Activated T-cell treated with anti-CD3 and anti-CD28 coated beads, Interleukin-2, amount 50 U/mL, for 4 hours (primary cell): ENCODE measurements around the gene C1QTNF5. TPM values are rescaled to one million over a fixed set of nuclear protein-coding genes. Genes with fewer than 3 reads are reported as not detected.

Experiments used
- ATAC-seq, 2 donors: fragments of 200-7000 bp; cut with Tn5 transposase; one replicate each; pipeline ENCODE4 v1.10.0; 2021
- DNase-seq: peaks from one replicate; pipeline ENCODE4 v3.0.0-alpha.2; 2020
- H3K27me3 Mint-ChIP-seq: one replicate; pipeline ENCODE4 v1.8.0; 2021; ENCODE audit warnings: low read depth, mixed read lengths
- H3K36me3 Mint-ChIP-seq: one replicate; pipeline ENCODE4 v1.8.0; 2022; ENCODE audit warnings: mixed read lengths; ENCODE audit not compliant: insufficient read depth
- H3K4me1 Mint-ChIP-seq: one replicate; pipeline ENCODE4 v1.8.0; 2021; ENCODE audit warnings: low read depth, mixed read lengths
- H3K4me3 Mint-ChIP-seq: one replicate; pipeline ENCODE4 v1.8.0; 2021; ENCODE audit warnings: mild to moderate bottlenecking, moderate library complexity, mixed read lengths
- H3K9me3 Mint-ChIP-seq: one replicate; pipeline ENCODE4 v1.8.0; 2021; ENCODE audit warnings: mixed read lengths
- total RNA-seq, 3 donors: library from RNA; stranded (reverse); gene quantifications; one replicate each; pipeline ENCODE4 v1.2.1, GENCODE V29; 2021

Gene C1QTNF5
- total RNA-seq, 3 donors from 2014 or later = not detected

DNA sequence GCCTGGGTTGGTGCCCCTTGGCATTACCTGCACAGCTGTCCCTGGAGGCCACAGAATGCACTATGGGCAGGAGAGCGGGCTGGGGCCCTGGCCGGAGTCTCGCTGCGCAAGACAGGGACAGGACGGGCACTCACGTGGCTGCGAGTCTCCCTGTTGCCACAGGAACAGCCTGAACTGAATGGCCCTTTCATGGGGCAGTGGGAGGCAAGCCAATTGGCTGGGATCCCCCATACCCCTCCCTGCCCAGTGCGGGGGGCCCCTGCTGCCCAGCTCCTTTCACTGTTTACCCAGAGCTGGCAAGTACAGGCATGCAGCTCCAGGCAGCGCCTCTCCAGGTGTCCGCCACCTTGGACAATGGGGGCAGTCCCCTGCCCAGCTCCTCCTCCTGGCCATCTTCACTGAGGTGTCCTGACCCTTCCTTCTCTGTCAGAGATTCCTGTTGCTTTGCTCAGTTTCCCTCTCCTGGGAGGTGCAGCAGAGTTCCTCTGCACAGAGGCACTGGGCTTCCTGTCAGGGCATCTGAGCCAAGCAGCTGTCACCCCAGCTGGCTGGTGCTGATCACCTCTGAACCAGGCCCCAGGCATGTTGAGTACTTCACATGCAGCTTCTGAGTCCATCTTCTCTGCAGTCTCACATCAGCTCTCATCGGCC, 35.6 kb upstream of the C1QTNF5 start:
- no peaks in the 10 kb centered on the region for H3K36me3 Mint-ChIP-seq
- no peak for DNase-seq
- H3K4me1 Mint-ChIP-seq = peaks cover 10% of the 10 kb centered on the region
- no peak overlapping the region for H3K4me3 Mint-ChIP-seq
- no peaks in the 10 kb centered on the region for H3K9me3 Mint-ChIP-seq
- no peak for ATAC-seq
- H3K27me3 Mint-ChIP-seq = peaks cover under 1% of the 10 kb centered on the region

DNA sequence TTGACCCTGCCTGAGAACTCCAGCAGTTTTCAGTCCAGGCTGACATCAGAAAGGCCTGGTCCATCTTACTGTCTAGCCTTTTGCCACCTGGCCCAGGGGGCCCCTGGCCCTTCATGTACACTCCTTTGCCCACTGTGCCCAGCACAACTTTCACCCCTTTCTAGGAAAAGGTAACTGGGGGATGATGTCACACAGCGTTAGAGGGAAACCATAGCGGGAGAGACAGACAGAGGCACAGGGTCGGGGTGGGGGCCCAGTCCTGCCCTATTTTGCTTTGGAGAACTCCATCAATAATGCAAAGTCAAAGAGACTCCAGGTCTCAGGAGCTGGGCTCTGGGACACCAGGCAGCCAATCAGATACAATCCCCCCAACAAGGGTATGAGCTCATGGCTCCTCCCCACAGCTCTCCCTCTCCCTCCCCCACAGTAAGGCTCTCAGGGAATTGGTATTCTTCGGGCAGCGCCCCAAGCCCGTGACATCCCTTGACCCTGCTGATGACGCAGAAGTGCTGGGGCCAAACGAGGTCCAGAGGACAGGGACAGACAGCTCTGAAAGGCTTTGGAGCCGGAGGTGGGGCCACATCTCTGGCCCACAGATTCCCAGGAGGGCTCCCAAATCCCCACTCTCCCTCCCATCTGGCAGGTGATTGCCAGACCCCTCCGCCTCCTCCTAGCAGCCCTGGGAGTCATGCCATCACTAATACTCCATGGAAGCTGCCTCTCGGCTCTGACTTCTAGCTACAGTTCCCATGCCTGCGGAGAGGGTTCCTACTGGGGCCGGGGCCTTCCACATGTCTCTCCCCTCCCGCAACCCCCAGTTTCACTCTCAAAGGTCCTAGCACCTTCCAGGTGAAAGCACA, 34.9 kb upstream of the C1QTNF5 start:
- Mint-ChIP-seq H3K36me3 (no peaks in the 10 kb centered on the region), H3K4me1 (peaks cover 10% of the 10 kb centered on the region), H3K27me3 (peaks cover 5% of the 10 kb centered on the region), H3K9me3 (no peaks in the 10 kb centered on the region), H3K4me3 (no peak overlapping the region)
- no peak for ATAC-seq
- no peak for DNase-seq

DNA sequence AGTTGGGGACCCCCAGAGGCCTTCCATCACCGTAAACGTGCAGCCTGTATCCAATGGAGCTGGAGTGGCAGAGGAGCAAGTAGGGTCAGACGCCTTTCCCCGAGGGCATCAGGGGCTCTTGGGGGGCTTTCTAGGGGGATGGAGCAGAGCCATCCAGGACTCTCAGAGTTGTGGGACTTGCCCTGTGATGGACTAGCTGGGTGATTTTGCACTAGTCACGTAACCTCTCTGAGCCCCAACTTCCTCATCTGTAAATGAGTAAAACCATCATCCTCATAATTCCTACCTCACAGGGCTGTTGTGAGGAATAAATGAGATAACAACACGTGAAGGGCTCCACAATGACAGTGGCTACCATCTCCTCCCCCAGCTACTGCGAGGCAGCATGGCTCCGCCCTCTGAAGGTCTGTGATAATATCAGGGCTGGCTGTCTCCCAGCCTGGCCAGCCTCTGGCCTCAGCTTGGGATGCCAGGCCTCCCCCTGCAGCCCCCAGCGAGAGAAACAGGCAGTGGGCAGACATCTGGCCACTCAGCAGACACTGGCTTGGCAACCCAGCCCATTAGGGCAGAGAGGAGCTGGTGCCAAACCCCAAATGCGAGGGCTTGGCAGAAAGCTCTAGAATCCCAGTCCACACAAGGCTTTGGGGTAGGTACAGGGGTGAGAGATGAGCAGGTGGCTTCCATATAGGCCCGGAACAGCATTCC, 34.1 kb upstream of the C1QTNF5 start:
- Mint-ChIP-seq H3K27me3 (peaks cover 10% of the 10 kb centered on the region), H3K36me3 (no peaks in the 10 kb centered on the region), H3K9me3 (no peaks in the 10 kb centered on the region), H3K4me3 (no peak overlapping the region), H3K4me1 (peaks cover 10% of the 10 kb centered on the region)
- ATAC-seq (no peak), DNase-seq (no peak)

DNA sequence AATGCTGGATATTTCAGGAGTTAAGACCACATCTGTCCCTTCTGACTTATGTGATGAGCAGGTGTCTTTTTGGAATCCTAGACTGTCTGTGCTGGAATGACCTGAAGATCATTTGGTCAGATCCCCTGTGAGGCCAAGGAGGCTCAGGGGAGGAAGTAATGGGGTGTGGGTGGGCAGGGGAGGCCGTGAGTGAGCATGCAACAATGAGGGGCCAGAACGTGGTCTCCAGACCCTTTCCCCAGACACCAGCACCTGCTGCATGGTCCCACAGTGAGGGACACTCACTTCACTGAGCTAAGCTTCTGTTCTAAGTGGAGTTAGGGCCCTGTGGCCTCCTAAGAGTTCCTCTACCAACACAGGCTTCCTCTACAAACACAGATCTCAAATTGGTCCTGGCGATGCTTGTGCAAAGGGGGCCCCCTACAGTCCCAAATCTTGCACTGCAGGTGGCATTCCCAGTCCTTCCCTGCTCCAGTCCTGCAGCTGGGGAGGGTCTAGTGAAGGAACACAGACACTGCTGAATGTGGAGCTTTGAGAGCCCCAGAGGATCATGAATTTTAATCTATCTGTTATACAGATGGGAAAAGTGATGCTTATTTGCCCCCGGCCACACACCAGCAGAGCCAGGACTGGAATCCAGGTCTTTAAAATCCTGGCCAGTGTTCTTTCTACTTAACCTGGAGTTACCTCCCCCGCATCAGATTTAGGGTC, 33.4 kb upstream of the C1QTNF5 start:
- DNase-seq (peak; percentile 38), ATAC-seq (peak; percentile 45 to 49)
- Mint-ChIP-seq H3K27me3 (peaks cover 16% of the 10 kb centered on the region), H3K4me1 (peaks cover 10% of the 10 kb centered on the region), H3K36me3 (no peaks in the 10 kb centered on the region), H3K9me3 (no peaks in the 10 kb centered on the region), H3K4me3 (no peak overlapping the region)

GRCh38 chr11:119373059-119373920, 32.6 kb upstream of the C1QTNF5 start:
- H3K4me1 Mint-ChIP-seq = peaks cover 10% of the 10 kb centered on the region
- no peak for ATAC-seq

DNA sequence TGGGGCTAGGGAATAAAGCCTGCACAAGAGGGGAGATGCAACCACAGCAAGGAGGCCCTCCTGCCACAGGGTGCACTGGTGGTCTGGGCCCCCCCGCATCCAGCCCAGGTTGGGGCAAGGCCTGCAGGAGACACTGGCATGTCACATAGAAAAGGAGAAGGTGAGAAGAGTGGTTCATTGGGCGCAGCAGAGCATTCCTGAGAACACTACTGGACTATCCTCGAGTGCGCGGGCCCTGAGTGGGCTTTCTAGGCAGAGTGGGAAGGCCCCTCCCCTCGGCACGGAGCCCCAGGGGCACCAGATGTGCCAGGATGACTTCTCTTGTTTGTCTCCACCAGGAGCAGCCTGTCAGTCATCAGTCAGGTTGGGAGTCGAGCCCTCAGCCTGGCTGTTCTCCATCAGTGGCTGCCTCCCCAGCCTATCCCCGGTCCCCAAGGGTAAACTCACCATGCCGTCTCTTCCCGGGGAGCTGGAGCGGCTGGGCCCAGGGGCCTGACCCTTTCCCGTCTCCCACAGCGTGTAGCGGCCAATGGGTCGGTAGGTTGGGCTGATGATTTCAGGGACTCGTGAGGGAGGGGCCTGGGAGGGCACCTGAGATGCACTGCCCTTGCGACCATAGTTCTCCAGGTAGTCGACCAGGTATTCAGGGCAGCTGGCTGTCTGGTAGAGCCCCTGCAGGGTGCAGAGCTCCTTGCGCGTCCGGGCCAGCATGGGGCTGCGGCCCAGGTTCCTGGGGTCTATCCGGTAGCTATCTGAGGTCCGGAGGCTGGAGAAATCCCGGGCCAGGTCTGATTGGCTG, 31.8 kb upstream of the C1QTNF5 start:
- ATAC-seq (no peak), DNase-seq (no peak)
- Mint-ChIP-seq H3K27me3 (peaks cover 25% of the 10 kb centered on the region), H3K36me3 (no peaks in the 10 kb centered on the region), H3K4me3 (no peak overlapping the region), H3K4me1 (peaks cover 10% of the 10 kb centered on the region), H3K9me3 (no peaks in the 10 kb centered on the region)

More at GRCh38 chr11:119373059-119373920, 32.6 kb upstream of the C1QTNF5 start:
- Mint-ChIP-seq H3K27me3 (peaks cover 18% of the 10 kb centered on the region), H3K4me3 (no peak overlapping the region), H3K9me3 (no peaks in the 10 kb centered on the region), H3K36me3 (no peaks in the 10 kb centered on the region)
- DNase-seq = no peak

GRCh38 chr11:119371778-119372182, 31.1 kb upstream of the C1QTNF5 start:
- Mint-ChIP-seq H3K36me3 (no peaks in the 10 kb centered on the region), H3K4me1 (peaks cover 10% of the 10 kb centered on the region), H3K27me3 (peaks cover 32% of the 10 kb centered on the region), H3K4me3 (no peak overlapping the region), H3K9me3 (no peaks in the 10 kb centered on the region)
- ATAC-seq (no peak), DNase-seq (no peak)

DNA sequence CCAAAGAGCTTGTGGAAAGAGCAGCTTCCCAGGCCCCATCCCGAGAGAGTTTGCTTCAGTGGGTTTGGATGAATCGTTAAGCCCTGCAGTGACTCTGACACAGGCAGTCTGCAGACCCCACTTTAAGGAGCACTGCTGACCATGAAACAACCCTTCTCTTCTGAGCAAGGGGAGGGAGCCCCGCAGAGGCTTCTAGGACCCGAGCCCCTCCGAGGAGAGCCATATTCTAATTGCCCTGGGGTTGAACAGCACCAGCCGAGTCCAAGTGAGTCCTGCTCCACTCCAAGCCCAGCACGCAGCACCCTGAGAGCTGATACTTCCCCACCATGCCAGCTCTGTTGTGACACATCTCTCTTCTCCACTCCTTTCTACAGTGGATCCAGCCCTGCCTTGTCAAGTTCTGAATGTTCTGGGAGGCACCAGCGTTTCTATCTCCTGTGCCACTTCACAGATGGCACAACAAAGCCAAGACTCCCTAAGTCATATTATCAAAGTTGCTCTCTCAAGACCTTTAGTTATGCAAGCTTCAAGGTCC, 30.5 kb upstream of the C1QTNF5 start:
- DNase-seq (no peak), ATAC-seq (no peak)
- H3K36me3 Mint-ChIP-seq = no peaks in the 10 kb centered on the region
- no peak overlapping the region for H3K4me3 Mint-ChIP-seq
- peaks cover 10% of the 10 kb centered on the region for H3K4me1 Mint-ChIP-seq
- H3K9me3 Mint-ChIP-seq = no peaks in the 10 kb centered on the region
- H3K27me3 Mint-ChIP-seq = peaks cover 38% of the 10 kb centered on the region

DNA sequence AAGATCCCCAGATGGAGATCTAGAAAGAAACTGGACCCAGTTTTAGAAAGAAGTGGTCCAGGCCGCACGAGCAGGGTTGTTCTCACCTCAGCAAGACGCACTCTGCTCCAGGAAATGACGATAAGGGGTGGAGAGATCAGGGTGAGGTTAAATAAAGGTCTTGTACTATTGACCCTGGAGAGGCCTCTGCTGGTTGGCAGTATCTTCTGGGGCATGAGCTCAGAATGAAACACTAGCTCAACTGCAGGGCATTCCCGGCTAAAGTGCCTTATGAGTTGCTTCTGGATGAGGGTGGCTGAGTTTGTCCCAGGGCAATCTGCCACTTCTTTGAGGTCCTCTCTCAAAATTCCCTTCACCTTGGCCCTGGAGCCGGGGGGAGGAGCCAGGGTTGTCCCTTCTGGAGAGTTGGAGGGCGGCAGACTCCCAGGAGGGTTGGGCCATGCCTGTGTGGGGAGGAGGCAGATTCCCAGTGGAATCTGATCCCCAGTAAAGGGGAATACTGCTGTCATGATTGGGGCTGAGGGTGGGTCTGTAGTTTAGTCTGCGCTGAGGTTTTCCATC, 29.9 kb upstream of the C1QTNF5 start:
- ATAC-seq = peak; percentile 22 to 25
- Mint-ChIP-seq H3K9me3 (no peaks in the 10 kb centered on the region), H3K36me3 (no peaks in the 10 kb centered on the region), H3K4me1 (peaks cover 10% of the 10 kb centered on the region), H3K4me3 (no peak overlapping the region), H3K27me3 (peaks cover 43% of the 10 kb centered on the region)
- DNase-seq = no peak

- Mint-ChIP-seq H3K36me3 (no peaks in the 10 kb centered on the region), H3K4me3 (no peak overlapping the region), H3K27me3 (peaks cover 55% of the 10 kb centered on the region), H3K4me1 (peaks cover 15% of the 10 kb centered on the region), H3K9me3 (no peaks in the 10 kb centered on the region)
- DNase-seq = no peak
- no peak for ATAC-seq
These were observed 28.6 kb upstream of the C1QTNF5 start for GRCh38 chr11:119369132-119369925.

GRCh38 chr11:119368121-119369034, 27.7 kb upstream of the C1QTNF5 start:
- Mint-ChIP-seq H3K36me3 (no peaks in the 10 kb centered on the region), H3K9me3 (no peaks in the 10 kb centered on the region), H3K27me3 (peaks cover 55% of the 10 kb centered on the region), H3K4me3 (no peak overlapping the region), H3K4me1 (peaks cover 8% of the 10 kb centered on the region)
- DNase-seq = no peak
- ATAC-seq = no peak
